Fibroblast of skin of right quadriceps (primary cell): ENCODE measurements around the gene TOM1L1.
A peak's percentile ranks its signal among the peaks of the same experiment; 100 is the strongest.

Source experiments
- DNase-seq: peaks from one replicate; pipeline ENCODE4 v3.0.0-alpha.2; 2013

The TOM1L1 gene

DNA sequence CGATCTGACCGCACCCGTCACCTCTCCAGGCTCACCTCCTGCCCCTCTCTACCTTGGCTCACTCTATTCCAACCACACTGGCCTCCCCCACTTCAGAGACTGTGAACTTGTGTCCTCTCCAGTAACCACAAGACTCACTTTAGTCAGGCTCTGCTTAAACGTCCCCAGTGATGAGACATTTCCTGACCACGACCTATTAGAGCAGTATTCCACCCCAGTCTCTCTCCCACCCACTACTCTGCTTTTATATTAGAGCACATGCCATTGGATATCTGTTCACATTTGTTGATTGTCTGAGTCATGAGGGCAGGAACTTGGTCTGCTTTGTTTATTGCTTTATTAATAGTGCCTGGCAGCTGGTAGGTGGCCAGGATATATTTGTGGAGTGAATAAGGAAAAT is 47.7 kb downstream of the TOM1L1 start:
- DNase-seq: peak; percentile 88

DNA sequence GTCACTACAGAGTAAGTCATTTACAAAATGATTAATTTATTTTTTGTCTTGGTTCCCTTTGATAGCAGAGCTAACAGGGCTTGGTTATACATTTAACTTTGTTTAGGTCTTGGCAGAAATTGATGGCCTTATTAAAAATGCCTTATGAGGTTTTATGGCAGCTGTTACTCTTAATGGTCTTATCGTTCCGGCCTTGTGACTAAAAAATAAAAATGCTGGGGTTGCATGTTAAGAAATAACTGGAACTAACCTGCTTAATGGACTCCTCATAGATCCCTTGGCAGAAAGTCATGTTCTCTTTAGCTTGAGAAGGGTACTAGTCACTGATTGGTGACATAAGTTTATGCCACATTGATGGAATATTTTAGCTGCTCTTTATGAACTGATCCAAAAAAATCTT is 49.5 kb downstream of the TOM1L1 start:
- no peak for DNase-seq

DNA sequence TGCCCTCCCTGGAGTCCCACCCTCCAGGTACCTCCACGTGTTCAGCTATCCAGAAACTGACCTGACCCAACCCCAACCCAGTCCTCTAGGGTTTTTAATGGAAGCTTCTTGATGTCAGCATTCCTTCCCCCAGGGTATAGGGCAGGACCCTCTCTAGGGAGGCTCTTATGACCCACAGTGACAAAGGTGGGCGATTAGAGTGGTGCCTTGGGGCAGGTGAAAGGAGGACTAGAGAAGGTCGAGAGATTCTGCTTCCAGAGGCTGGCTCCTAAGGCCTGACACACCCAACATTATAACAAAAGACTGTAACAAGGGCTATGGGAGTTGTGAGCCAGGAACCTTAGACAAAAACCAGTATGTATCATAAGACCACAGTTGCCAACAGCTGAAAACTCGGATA is 50.6 kb downstream of the TOM1L1 start:
- DNase-seq: no peak

DNA sequence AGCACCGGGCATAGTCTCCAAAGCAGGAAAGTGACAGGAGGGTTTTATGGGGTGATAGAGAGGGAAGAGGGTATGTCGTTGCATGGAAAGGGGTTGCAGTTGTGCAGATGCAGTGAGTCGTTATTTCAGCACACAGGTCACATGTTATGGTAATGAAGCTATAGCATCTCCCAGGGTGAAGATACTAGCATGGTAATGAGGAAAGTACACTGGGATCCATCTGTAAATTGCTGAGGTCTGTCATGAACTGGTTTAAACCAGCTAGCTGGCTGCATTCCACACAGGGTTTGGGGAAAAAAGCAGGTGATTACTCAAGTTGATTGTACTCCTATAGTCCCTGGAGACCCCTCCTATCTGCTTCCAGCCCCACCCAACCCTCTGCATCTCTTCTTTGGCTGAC is 56.1 kb downstream of the TOM1L1 start:
- no peak for DNase-seq

DNA sequence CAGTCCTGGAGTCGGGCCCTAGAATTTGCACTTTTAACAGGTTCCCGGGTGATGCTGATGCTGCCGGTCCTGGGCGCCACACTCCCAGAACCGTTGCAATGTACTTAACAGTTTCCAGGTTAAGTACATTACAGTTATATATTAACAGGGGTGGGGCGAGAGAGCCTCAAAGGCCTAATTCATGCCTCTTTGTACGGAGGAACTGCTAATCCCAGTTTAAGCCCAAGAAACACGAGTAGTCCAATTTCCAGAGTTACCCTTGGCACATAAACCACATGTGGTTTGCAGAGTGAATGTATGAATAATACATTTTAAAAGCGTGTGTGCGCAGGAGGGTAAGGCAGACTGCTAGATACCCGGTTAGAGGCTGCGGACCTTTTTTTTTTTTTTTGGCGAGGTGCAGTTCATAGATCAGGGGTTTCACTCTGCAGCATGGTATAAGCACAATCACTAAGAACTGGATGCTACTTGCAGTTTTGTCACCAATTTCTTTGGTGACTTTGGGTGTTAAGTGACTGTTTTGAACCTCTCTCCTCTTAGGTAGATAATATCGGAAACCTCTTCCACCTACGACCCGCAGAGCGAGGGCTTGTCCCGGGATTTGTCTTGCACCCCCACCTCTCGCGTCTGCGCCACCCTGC is 67.1 kb downstream of the TOM1L1 start:
- peak; percentile 27 for DNase-seq

DNA sequence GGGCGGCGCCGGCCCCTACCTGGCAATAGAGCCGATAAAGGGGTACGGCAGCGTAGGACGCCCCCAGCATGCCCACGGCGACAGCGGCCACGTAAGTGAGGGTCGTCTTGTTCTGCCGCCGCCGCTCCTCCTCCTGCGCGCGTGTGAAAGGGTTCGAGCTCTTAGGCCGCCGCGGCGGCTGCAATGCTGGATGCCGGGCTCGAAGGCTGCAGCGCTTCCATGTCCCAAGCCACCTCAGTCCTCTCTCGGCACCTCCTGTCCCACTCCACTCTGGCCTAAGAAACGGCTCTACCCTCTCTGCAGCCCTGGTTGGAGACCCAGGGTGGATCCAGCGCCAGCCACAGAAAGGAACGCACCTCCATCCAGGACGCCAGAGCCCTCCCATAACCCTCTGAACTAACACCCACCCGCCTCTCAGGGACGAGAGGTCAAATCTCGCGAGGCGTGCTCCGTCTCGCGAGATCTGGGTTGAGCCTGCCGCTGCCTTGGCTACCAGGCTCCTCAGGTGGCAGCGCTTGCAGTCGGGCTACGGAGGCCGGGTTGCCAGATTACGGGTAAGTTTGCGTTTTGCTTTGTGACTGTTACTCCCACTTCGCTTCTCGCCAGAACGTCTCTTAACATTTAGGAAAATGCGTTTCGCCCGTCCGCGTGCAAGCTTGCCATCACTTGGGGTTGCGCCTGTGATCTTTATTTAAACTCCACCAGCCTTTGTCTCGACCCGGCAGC is 67.8 kb downstream of the TOM1L1 start, which contains the start of the genes COX11 and STXBP4:
Gene COX11 (minus strand): TSS at position 393 of the 726 bp plus-strand sequence. CDS start 8 bp downstream, at position 385.
Gene STXBP4 (plus strand): TSS at position 504 of the 726 bp plus-strand sequence. CDS start 17,455 bp downstream, outside the sequence.
- peak; percentile 96 for DNase-seq

DNA sequence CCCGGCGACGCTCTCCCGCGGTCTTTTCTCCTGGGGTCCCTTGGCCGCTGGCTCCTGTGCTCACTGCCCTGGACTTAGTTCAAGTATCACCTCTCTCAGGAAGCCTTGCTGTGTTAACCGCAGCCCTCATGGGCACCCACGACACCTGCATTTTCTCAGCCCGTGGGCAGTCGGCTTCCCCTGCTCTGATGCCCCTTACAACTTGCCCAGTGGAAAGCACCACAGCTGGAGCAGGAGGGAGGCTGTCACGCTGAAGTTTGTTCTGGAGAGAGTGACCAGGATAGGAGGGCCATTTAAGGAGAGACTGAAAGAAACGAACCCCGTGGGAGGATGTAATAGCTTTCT is 68.3 kb downstream of the TOM1L1 start:
- no peak for DNase-seq

DNA sequence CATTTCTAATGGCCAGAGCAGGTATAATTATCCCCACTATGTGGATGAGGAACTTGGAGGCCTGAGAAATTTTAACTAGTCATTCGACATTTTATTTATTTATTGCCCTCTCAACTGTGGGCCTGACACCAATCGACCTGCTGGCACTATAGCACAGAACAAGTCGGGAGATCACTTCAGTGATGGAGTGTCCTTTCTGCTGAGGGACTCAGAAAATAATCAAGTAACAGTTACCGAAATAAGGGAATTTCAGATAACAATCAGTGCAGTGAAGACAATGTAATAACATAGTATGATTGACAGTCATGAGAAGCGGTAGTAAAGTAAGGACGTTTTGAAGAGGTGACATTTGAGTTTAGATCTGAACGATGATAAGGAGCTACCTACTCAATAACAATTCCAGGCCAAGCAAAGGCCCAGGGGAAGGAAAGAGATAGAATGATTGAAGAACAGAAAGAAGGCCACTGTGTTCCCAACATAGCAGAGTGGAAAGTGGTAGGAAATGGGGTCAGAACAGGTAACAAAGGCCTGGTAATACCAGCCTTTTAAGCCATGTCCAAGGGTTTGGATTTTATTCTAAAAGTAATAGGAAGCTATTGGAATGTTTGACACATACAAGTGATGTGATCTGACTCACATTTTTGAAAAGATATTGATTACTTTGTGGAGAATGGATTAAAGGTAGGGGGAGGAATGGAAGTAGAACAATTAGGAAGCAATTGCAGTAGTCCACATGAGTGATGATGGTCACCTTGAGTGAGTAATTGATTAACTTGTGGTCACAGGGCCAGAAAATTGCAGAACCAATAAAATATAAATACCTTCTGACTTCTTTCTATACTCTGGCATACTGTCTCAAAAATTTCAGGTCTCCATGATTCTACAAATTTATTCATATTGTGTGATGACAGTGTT is 69.3 kb downstream of the TOM1L1 start:
- DNase-seq: no peak

DNA sequence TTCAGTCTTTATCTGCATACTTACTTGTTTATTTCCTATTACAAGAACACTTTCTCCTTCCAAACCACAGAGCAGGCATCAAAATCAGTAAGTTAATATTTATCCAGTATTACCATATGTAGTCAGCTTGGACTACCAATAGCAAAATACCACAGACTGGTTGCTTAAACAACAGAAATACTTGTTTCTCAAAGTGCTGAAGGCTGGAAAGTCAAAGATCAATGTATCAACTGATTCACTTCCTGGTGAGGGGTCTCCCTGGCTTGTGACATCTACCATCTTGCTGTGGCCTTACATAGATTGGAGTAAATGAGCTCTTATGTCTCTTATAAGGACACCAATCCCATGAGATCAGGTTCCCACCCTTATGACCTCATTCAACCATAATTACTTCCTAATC is 70.5 kb downstream of the TOM1L1 start:
- DNase-seq: no peak

DNA sequence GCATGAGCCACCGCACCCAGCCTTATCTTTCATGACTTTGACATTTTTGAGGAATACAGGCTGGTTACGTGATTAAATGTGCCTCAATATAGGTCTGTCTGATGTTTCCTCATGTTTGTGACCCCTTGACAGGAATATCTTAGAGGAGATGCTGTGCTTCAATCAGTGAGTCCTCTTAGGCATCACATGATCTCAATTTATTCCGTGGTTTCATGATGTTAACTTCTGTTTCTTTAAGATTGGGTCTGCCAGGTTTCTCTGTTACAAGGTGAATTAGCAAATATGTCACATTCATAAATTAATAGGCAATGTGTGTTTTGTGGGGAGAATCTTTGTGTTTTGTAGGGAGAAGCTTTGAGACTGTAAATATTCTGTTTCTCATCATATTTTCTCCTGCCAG is 71.2 kb downstream of the TOM1L1 start:
- DNase-seq: no peak

DNA sequence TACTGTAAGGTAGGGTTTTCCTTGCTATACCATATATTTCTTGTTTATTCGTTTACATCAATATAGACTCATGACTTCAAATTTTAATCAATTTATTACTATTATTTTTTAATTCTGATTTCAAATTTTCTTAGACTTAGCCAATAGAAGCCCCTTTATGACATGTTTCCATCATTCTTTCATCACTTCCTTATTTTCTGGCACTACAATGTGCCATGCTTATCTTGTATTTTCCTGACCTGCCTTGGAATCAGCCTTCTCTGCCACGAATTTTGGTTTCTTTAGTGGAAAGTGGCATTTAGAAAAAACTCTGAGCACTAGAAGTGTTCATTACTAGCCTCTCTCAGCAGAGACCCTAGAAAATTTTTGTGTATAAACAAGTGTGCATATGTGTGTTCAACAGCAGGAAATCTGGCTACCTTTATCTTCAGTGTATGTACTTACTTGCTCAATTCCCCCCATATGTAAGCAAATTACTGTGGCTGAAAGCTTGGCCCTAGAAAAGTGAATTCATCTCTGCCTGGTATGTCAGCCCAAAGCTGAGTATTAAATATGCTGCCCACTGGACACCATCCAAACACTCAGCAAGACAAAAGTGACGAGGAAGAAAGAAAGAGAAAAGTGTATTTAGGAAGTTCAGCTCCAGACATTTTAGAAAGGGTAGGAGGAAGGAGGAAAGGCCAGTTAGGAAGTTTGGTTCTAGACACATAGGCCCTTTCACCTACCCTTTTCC is 71.9 kb downstream of the TOM1L1 start:
- no peak for DNase-seq

DNA sequence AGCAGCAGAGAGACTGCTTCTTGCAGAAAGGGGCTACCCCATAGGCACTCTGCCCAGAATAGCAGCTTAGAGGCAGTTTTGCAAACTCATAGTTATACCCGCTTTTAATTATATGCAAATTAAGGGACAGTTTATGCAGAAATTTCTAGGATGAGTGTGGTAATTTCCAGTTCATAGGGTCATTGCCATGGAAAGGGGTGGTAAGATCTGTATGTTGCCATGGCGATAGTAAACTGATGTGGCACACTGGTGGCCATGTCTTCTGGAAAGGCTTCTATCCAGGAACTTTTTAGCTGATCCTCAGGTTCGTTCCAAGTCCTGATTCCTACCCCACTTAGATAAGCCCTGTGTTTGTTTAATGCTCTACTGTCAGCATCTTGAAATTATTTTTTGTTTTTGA is 74.1 kb downstream of the TOM1L1 start:
- DNase-seq: no peak

DNA sequence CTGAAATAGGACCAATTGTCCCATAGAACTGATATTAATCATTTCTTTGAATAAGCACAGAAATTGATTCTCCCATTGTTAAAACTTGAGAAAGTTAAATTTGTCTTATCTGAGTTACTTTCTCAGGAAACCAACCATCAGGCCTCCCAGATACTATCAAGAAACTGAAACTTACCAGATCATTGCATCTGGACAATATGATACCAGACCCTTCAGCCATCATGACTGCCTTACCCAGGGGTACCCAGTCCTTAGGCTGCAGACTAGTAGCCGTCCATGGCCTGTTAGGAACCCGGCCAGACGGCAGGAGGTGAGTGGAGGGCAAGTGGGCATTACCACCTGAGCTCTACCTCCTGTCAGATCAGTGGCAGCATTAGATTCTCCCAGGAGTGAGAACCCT is 75.7 kb downstream of the TOM1L1 start:
- no peak for DNase-seq

DNA sequence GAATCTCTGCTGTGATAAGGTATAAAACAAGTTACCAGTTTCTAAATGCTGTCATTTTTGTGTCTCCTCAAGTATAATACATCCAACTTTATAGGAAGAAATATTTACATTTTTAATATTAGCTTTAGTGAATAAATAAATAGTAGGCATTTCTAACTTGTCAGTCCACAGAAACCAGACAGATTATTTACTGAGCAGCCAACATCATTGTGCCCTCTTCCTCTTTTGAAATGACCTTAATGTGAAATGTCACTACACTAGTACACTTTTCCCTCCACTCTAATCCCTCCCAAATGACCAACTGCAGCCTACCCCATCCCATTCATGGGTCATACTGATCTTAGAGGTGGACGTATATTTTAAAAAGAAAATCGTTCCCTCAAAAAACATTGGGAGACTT is 77.1 kb downstream of the TOM1L1 start:
- DNase-seq: no peak

DNA sequence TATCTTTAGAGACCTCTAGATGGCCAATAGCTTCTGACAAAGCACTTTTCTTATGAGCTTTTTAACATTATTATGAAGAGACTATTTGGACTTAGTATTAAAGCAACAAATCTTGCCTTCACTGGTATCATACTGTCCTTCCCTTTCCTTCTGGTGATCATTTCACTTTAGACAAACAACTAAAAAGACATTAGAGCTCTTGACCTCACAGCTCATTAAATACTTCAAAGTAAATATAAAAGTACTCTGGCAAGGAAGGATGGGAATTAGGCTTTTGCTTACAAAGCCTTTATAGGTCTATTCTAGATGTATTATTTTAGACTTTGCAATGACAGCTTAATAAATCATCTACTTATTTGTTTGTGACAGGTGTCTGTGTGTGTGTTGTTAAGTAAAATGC is 79.0 kb downstream of the TOM1L1 start:
- DNase-seq: no peak

DNA sequence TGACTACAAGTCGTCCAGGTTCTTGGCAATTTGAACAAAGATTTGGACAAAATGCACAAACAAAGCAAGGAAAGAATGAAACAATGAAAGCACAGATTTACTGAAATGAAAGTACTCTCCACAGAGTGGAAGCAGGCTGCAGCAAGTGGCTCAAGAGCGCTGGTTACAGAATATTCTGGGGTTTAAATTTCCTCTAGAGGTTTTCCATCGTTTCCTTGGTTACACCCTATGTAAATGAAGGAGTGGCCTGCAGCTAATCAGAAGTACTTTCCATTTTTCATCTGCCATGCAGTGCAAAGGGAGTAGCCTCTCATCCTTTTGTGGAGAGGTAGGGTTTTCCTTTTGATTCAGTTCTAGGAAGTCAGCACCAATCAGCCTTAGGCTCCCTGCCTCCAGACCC is 79.7 kb downstream of the TOM1L1 start:
- no peak for DNase-seq

DNA sequence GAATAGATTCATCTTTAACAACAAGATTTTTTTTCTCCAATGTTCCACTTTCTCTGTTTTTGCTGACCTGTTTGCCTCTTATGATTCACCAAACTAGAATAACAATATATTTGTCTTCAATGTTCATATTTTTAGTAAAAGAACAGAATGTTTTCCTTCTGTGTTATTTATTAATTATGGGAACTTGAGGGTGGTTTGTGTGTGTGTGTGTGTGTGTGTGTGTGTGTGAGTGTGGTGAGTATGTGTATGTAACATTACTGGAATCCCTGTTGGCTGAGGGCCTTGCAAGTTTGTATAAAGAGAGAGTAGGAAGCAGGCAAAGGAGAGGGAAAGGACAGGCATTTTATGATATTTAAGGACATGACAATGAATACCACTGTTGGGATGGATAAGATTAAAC is 81.7 kb downstream of the TOM1L1 start:
- peak; percentile 31 for DNase-seq

DNA sequence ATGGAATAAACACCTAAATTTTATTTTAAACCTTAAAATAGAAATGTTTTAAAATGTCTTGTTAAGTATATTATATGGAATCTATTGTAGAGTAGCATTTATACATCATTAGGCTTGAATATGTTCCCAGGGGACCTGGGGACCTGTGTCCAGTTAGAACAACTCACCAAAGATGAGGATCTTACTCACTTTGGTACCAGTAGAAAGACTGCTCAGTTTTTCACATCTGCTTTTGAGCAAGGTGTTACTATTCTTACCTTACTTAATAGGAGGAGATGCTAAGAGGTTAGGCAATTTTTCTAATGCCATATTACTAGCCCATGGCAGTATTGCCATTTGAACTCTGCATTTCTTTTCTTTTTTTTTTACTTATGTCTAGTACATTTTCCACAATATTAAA is 82.6 kb downstream of the TOM1L1 start:
- no peak for DNase-seq

DNA sequence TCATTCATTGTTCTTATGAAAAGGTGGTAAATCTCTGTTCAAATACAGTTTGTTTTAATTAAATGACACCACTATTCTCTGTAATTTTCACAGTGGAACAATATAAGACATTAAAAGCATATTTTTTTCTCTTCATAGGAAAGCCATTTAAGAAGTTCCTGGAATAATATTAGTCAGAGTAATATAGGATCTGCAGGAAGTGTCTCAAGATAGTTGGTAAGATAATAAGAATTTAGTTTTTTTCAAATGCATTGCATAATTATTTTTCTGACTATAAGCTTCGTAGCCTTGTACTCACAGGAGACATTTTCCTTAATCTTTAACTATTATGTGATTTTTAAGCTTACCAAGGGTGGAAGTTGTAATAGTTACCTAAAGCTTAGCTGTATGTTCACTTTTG is 84.8 kb downstream of the TOM1L1 start:
- DNase-seq: no peak

DNA sequence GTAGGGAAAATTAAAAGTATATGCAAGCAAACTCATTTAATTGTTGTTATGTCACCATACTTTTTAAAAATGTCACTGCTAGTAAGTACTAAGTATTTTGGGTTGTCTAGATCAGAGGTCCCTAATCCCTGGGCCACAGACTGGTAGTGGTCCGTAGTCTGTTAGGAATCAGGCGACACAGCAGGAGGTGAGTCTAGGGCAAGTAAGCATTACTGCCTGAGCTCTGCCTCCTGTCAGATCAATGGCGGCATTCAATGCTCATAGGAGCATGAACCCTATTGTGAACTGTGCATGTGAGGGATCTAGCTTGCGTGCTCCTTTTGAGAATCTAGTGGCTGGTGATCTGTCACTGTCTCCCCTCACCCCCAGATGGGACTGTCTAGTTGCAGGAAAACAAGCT is 89.5 kb downstream of the TOM1L1 start:
- no peak for DNase-seq

DNA sequence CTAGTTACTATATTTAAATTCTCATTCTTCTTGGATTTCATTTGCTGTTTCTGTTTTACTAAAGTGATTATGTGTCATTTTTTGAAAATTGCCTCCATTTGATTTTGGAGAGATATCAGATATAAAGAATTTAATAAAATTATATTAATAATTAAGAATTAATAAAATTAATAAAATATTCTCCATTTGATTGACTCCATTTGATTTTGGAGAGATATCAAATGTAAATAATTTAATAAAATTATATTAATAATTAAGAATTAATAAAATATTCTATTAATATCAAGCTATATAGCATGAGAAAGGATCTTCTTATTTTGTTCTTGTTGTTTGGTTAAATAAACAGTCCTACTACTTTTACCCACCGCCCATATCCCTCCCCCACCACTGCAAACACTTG is 90.9 kb downstream of the TOM1L1 start:
- no peak for DNase-seq

DNA sequence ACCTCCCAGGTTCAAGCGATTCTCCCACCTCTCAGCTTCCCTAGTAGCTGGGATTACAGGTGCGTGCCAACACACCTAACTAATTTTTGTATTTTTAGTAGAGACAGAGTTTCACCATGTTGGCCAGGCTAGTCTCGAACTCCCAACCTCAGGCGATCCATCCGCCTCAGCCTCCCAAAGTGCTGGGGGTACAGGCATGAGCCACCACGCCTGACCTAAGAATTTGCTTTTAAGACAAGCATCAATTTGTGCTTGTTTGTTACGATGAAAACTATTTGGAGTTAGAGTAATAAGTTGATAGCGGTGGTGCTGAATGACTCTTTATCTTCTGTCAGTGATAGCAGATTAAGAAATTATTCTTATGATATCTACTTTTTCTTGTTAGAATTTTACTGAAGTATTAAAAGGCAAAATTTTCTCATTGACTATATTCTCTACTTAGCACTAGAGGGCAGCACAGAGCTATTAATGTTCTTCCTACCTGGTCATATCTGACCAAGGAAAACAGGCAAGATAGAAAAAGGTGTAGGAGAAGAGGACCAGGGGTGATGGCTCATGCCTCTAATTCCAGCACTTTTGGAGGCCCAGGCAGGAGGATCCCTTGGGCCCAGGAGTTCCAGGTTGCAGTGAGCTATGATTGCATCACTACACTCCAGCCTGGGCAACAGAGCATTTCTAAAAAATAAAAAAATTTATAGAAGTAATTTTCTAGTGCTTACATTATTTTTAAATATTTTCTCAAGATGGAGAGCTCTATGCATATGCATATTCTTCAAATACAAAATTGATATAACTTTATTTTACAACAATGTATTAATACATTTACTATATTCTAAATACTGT is 92.4 kb downstream of the TOM1L1 start:
- DNase-seq: peak; percentile 34
